ENCODE data around the gene RNF157. TPM values are rescaled to one million over a fixed set of nuclear protein-coding genes. Genes with fewer than 3 reads are reported as not detected.

RNF157 gene
- total and polyA plus RNA-seq, 9 of the 15 experiments (the other 6 are each of a cell fraction or from before 2014, with no cell fraction given): 8.1 to 31.7 (median 20.8) TPM

GRCh38 chr17:76277300-76278267 is 37.3 kb upstream of the RNF157 start (continued):
- peak in 1 of 2 experiments; percentile 61; a peak in 2 of 4 replicates for TF ChIP-seq HDAC1 (IDR thresholded peaks at IDR 0.05)
- TF ChIP-seq PHF20 (IDR thresholded peaks at IDR 0.05; ENCODE audit: partially characterized antibody): peak; percentile 41
- peak; percentile 77 for TF ChIP-seq ARHGAP35 (IDR thresholded peaks at IDR 0.05; ENCODE audit: partially characterized antibody)
- TF ChIP-seq SRF (CRISPR knock-in tag; IDR thresholded peaks at IDR 0.05): no peak
- TF ChIP-seq HDGF (IDR thresholded peaks at IDR 0.05): peak; percentile 76; the same call in 1 of the 2 replicates
- no peak for TF ChIP-seq YY1 (IDR thresholded peaks at IDR 0.05; ENCODE audit: borderline replicate concordance in 1 of 3, control insufficient read depth in 1 of 3, extremely low read depth in 1 of 3, insufficient read depth in 3 of 3, insufficient read length in 1 of 3, insufficient replicate concordance in 2 of 3, low read depth in 1 of 3, low read length in 2 of 3)
- TF ChIP-seq, protein P1, sequence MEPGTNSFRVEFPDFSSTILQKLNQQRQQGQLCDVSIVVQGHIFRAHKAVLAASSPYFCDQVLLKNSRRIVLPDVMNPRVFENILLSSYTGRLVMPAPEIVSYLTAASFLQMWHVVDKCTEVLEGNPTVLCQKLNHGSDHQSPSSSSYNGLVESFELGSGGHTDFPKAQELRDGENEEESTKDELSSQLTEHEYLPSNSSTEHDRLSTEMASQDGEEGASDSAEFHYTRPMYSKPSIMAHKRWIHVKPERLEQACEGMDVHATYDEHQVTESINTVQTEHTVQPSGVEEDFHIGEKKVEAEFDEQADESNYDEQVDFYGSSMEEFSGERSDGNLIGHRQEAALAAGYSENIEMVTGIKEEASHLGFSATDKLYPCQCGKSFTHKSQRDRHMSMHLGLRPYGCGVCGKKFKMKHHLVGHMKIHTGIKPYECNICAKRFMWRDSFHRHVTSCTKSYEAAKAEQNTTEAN (CRISPR knock-in tag; IDR thresholded peaks at IDR 0.05): peak; percentile 79; the same call in 1 of the 2 replicates
- peak; percentile 16; the same call in 1 of the 2 replicates for TF ChIP-seq NFIC (IDR thresholded peaks at IDR 0.05)
- TF ChIP-seq, protein P2, sequence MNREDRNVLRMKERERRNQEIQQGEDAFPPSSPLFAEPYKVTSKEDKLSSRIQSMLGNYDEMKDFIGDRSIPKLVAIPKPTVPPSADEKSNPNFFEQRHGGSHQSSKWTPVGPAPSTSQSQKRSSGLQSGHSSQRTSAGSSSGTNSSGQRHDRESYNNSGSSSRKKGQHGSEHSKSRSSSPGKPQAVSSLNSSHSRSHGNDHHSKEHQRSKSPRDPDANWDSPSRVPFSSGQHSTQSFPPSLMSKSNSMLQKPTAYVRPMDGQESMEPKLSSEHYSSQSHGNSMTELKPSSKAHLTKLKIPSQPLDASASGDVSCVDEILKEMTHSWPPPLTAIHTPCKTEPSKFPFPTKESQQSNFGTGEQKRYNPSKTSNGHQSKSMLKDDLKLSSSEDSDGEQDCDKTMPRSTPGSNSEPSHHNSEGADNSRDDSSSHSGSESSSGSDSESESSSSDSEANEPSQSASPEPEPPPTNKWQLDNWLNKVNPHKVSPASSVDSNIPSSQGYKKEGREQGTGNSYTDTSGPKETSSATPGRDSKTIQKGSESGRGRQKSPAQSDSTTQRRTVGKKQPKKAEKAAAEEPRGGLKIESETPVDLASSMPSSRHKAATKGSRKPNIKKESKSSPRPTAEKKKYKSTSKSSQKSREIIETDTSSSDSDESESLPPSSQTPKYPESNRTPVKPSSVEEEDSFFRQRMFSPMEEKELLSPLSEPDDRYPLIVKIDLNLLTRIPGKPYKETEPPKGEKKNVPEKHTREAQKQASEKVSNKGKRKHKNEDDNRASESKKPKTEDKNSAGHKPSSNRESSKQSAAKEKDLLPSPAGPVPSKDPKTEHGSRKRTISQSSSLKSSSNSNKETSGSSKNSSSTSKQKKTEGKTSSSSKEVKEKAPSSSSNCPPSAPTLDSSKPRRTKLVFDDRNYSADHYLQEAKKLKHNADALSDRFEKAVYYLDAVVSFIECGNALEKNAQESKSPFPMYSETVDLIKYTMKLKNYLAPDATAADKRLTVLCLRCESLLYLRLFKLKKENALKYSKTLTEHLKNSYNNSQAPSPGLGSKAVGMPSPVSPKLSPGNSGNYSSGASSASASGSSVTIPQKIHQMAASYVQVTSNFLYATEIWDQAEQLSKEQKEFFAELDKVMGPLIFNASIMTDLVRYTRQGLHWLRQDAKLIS (CRISPR knock-in tag; IDR thresholded peaks at IDR 0.05): no peak
- peak; percentile 30; the same call in 1 of the 2 replicates for TF ChIP-seq SMARCA5 (IDR thresholded peaks at IDR 0.05)
- no peak for TF ChIP-seq TAF9B (IDR thresholded peaks at IDR 0.05; ENCODE audit: partially characterized antibody)
- TF ChIP-seq OTX1 (CRISPR knock-in tag; IDR thresholded peaks at IDR 0.05): 0 out of 2 replicates have a peak, but pooled peaks have one; percentile 22
